Hematopoietic multipotent progenitor cell treated with erythropoietin and hydrocortisone succinate and interleukin-3 and kit ligand, for 15 days (in vitro differentiated cells): ENCODE measurements around the gene FAM9A.

Experiments
- DNase-seq: peaks from one replicate; pipeline ENCODE4 v3.0.0-alpha.2; 2015; ENCODE audit warnings: low spot score

The FAM9A gene

GRCh38 chrX:8801041-8801599 is at the start of gene FAM9A:
TSS of gene FAM9A (minus strand) at chrX:8801383. CDS start at chrX:8800171, 1,212 bp downstream.
- DNase-seq: no peak

DNA sequence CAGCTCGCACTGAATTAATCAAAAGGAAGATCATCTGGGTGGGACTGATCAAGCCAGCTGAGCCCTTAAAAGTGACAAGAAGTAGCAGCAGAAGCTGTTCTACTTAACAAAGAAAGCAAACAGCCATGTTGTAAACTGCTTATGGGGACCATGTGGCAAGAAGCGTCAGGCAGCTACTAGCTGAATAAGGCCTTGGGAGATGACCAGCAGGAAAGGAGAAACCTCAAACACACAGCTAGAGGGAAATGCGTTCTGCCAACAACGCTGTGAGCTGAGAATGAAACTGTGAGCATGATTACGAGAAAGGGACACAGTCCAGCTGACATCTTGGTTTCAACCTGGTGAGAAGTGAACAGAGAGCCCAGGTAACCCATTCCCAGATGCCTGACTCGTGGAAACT is 49.3 kb upstream of the FAM9A start:
- no peak for DNase-seq

- no peak for DNase-seq
Observed at GRCh38 chrX:8849945-8850344, 48.8 kb upstream of the FAM9A start.

DNA sequence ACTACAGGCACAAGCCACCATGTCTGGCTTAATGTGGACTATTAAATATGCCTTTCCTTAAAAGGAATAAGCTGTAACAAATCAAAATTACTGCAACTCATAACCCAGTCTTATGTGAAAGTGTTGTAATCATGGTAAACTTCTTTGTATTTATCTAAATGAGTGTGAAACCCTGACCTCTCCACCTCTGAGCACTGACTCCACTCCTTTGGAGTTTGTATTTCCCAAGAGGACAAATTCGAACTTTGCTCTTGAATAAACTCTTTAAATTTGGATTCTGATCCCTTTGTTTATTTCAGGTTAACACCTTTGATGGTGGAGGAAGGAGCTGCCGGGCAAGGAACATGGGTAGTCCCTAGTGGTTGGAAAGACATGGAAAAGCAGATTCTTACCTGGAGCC is 48.3 kb upstream of the FAM9A start:
- DNase-seq: no peak

DNA sequence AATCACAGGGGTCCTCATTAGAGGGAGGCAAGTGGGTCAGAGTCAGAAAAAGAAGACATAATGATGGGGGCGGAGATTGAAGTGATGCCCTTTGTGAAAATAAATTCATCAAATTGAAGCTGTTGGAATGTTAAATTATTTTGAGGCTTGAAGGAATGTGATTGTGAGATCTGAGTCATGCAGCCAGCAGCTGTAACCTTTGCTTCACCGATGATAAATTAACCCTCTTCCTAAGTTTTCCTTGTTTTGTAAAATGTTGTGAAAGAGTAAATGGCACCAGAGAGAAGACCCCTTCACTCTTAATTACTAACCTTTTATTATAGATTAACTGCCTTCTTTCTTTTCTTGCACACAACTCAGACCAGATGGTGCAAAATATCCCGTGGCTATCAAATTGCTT is 47.7 kb upstream of the FAM9A start:
- DNase-seq: no peak

- no peak for DNase-seq
Observed at GRCh38 chrX:8848441-8848840, 47.3 kb upstream of the FAM9A start.

DNA sequence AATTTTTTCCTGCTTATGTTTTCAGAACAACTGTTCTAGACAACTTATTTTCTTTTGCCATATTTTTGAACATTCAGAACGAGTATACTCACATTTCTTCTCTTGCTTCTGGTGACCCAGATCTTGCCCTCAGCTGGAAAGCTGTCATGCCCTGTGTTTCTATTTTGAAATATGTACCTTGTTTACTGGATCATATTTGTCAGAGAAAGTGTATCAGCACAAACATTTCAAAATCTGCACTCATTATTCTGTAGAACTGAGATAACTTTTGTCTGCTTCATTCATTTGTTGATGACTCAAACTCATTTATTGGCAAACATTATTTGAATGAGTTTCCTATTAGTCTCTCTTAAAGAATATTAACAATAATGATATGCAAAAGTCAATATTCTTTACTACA is 46.2 kb upstream of the FAM9A start:
- no peak for DNase-seq

GRCh38 chrX:8846266-8846665 is 45.1 kb upstream of the FAM9A start:
- no peak for DNase-seq

DNA sequence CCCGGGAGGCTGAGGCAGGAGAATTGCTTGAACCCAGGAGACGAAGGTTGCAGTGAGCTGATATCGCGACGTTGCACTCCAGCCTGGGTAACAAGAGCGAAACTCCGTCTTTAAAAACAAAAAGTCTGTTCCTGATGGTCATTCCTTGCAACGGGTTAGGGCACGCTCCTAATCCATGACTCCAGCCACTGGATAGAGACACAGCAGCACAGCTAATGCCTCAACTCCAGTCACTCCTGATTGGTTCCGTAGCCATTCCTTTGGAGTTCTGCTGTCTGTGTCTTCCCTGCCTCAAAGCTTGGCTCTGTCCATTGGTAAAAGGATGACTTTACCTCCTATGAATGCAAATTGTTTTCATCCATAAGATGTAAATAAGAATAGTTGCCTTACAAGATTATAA is 44.3 kb upstream of the FAM9A start:
- no peak for DNase-seq

DNA sequence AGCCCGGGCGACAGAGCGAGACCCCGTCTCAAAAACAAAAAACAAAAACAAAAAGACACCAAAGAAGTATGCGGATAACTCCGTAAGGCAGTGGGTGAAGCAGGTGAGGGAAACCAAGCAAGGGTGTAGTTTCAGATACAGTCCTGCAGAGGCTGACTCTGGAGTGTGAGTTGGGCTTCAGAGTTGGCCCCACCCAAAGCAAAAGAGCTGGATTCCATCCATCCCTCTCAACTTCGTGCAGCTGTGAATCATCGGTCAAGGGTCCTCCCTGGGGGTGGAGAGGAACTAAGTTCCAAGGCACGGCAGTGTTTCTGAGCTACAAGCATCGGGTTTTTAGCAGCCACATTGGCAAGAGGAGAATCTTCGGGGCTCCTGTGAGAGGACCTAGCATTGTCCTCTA is 43.9 kb upstream of the FAM9A start:
- no peak for DNase-seq

DNA sequence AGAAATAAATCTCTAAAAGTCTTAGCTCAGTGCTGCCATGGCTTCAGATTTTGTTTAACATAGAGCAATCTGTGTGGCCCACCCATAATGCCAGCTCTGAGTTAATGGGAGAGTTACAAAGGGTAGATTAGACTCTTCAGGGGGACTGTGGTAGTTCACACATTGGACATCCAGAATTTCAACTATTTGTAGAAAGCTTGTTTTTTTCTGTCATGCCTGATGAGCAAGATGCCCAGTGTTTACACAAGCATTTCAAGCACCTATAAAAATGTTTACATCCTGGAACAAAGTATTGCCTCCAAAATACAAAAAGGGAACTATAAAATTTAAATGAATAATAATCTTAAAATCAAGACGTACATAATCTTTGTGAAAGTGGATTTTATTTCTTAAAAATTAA is 43.0 kb upstream of the FAM9A start:
- no peak for DNase-seq

- DNase-seq: no peak
Observed at GRCh38 chrX:8841911-8842310, 40.7 kb upstream of the FAM9A start.

DNA sequence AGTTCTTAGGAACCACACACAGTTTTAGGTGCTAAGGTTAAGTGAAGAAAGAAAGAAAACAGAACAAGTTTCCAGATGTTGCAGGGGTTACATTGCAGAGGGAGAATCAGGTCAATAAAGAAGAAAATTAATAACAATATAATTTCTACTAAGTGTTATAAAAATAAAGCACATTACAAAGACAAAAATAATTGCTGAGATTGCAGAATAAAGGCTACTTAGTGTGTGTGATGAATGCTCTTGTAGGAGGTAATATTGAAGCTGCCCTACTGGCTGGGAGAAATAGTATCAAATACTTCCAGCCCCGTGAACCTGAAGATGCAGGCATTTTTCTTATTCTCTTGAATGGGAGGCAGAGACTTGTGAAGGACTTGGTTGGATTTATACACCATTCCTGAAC is 33.2 kb upstream of the FAM9A start:
- DNase-seq: no peak

- DNase-seq: no peak
Observed at GRCh38 chrX:8832582-8833378, 31.6 kb upstream of the FAM9A start.

GRCh38 chrX:8823698-8824097 is 22.5 kb upstream of the FAM9A start:
- DNase-seq: no peak

DNA sequence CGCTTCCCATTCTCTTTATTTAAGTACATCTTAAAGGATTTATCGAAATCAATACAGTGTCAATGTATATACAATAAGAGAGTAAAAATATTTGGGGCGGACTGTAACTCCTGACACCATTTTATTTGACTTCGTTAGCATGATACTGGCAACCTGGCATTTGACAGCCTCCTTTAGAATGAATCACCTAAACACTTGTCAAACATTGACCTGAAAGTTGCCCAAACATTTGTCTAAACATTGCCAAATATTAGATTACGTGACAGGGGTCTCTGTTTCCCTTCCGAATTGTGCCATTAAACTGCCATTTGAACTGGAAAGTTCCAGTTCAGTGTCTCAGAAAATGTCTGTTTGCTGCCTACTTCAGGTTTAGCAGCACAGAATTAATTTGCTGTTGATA is 20.8 kb upstream of the FAM9A start:
- DNase-seq: no peak

GRCh38 chrX:8820910-8821527 is 19.8 kb upstream of the FAM9A start:
- no peak for DNase-seq

GRCh38 chrX:8815460-8816065 is 14.4 kb upstream of the FAM9A start:
- DNase-seq: peak; percentile 23

DNA sequence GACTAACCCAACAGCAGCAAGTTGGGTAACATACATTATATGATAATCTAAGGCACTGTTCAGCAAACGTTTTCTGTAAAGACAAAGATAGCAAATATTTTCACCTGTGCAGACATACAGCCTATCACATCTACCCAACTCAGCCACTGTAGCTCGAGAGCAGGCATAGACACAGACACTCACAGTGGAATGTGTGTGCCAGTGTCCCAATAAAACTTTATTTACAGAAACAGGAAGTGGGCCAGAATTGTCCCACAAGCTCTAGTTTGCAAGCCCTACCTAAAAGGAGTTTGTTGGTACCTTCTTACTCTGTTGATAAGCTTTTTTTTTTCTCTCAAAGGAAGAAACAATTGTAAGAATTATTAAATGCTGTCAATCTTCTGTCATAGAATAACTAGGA is 11.9 kb upstream of the FAM9A start:
- DNase-seq: no peak

- no peak for DNase-seq
Observed at GRCh38 chrX:8811611-8812010, 10.4 kb upstream of the FAM9A start.

- no peak for DNase-seq
Observed at GRCh38 chrX:8808661-8809060, 7.5 kb upstream of the FAM9A start.

DNA sequence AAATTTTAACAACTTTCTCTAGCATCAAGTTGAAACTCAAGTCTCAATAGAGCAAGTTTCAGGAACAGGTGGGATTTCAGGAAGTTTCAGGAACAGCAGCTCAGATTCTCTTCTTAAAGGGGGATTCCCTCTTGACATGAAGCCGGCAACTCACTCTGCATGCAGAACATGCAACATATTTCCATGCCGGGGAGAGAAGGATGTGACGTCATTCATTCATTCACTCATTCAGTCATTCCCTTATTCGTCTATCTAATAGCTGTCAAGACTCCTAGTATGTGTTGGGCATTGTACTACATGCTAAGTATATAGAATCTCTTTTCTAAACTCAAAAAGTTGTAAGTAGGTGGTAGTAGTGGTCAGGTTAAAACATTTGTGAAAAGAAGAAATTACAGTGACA is 4.8 kb upstream of the FAM9A start:
- DNase-seq: no peak

GRCh38 chrX:8805046-8805445 is 3.9 kb upstream of the FAM9A start:
- DNase-seq: no peak
